Measurements from ENCODE around the gene RBP3. TPM values are rescaled to one million over a fixed set of nuclear protein-coding genes. Genes with fewer than 3 reads are reported as not detected.

The RBP3 gene
- total and polyA plus RNA-seq, 11 donors: not detected

DNA sequence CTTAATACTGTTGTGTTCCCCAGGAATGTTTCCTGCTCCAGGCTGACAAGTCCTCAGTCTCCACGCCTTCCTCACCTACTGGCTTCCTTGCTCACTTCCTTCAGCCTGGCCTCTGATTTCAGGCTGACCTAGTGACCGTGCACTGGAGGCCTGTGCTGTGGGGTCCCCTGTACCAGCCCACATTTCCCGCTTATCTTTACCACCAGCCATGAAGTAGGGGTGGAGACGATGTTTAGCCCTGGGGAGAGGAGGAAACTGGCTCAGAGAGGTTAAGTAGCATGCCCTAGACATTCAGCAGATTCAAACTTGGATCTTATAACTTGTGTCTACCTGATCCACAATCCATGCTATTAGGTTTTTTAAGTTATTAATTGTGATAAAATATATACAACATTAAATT is 40.7 kb downstream of the RBP3 start:
- WGBS, 4 donors: 76 to 84% (median 81%) methylated on average over 4 of the region's 4 CpGs
- H3K36me3 ChIP-seq: no peaks in the 10 kb centered on the region
- intact Hi-C loops (cut with DNase I): loop anchor here in 1 of 10 donors (10.0 kb wide), 1 partner anchor 1284 kb away; no protein-coding TSS in a partner anchor
- TF ChIP-seq, protein P1, sequence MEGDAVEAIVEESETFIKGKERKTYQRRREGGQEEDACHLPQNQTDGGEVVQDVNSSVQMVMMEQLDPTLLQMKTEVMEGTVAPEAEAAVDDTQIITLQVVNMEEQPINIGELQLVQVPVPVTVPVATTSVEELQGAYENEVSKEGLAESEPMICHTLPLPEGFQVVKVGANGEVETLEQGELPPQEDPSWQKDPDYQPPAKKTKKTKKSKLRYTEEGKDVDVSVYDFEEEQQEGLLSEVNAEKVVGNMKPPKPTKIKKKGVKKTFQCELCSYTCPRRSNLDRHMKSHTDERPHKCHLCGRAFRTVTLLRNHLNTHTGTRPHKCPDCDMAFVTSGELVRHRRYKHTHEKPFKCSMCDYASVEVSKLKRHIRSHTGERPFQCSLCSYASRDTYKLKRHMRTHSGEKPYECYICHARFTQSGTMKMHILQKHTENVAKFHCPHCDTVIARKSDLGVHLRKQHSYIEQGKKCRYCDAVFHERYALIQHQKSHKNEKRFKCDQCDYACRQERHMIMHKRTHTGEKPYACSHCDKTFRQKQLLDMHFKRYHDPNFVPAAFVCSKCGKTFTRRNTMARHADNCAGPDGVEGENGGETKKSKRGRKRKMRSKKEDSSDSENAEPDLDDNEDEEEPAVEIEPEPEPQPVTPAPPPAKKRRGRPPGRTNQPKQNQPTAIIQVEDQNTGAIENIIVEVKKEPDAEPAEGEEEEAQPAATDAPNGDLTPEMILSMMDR (IDR thresholded peaks at IDR 0.05): no peak
- TF ChIP-seq POLR2A (IDR thresholded peaks at IDR 0.05): no peak
- H3K4me3 ChIP-seq: no peak overlapping the region
- no peaks in the 10 kb centered on the region for H3K27me3 ChIP-seq
- ATAC-seq (no peak), DNase-seq (no peak)
- no peaks in the 10 kb centered on the region for H3K9me3 ChIP-seq
- no peak overlapping the region for H3K27ac ChIP-seq
- H3K4me1 ChIP-seq: peaks cover 0 to 11% (median 2%) of the 10 kb centered on the region in 12 donors

DNA sequence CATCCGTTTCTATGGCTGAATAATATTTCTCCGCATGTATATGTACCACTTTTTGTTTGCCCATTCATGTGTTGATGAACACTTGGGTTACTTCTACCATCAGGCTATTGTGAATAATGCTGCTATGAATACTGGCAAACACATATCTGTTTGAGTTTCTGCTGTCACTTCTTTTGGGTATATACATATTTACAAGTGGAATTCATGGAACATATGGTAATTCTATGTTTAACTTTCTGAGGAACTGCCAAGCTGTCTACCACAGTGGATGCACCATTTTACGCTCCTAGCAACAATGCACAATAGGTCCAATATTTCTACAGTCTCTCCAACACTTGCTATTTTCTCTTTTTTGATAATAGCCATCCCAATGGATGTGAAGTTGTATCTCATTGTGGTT is 41.5 kb downstream of the RBP3 start:
- TF ChIP-seq POLR2A (IDR thresholded peaks at IDR 0.05): no peak
- TF ChIP-seq, protein P1 (IDR thresholded peaks at IDR 0.05): no peak
- Histone ChIP-seq H3K4me3 (no peak overlapping the region), H3K36me3 (no peaks in the 10 kb centered on the region), H3K9me3 (no peaks in the 10 kb centered on the region), H3K27me3 (no peaks in the 10 kb centered on the region), H3K4me1 (peaks cover 0 to 5% (median 0%) of the 10 kb centered on the region in 12 donors), H3K27ac (no peak overlapping the region)
- ATAC-seq: no peak
- no peak for DNase-seq
- 92 to 94% (median 93%) methylated on average over 3 of the region's 3 CpGs for WGBS, 4 donors
- intact Hi-C loops (cut with DNase I): loop anchor here in 1 of 10 donors (10.0 kb wide), 1 partner anchor 1285 kb away; no protein-coding TSS in a partner anchor

DNA sequence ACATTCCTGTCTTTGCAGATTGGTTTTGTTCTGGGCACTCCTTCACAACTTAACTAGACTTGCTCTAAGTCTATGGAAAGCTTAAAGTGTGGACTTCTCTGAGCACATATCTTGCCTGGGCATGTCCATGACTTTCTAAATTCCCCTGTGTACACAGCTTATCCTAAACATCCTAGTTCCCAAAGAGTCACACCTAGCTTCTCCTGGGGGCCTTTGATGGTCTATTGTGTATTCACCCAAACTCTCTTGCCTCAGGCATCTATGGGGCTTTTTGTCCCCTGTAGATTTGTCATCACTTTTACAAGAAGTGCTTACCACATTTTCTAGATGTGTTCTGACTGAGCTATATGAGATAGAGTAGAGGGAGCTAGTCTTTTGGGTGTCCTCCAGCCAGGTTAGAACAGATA is 48.2 kb downstream of the RBP3 start:
- Histone ChIP-seq H3K4me1 (no peaks in the 10 kb centered on the region), H3K27me3 (peaks cover 0 to 3% (median 0%) of the 10 kb centered on the region in 9 donors), H3K36me3 (no peaks in the 10 kb centered on the region), H3K9me3 (no peaks in the 10 kb centered on the region), H3K27ac (no peak overlapping the region), H3K4me3 (no peak overlapping the region)
- TF ChIP-seq, protein P1 (IDR thresholded peaks at IDR 0.05): no peak
- no peak for TF ChIP-seq POLR2A (IDR thresholded peaks at IDR 0.05)
- no peak for DNase-seq
- no peak for ATAC-seq
- intact Hi-C loops (cut with DNase I): no loop called here

DNA sequence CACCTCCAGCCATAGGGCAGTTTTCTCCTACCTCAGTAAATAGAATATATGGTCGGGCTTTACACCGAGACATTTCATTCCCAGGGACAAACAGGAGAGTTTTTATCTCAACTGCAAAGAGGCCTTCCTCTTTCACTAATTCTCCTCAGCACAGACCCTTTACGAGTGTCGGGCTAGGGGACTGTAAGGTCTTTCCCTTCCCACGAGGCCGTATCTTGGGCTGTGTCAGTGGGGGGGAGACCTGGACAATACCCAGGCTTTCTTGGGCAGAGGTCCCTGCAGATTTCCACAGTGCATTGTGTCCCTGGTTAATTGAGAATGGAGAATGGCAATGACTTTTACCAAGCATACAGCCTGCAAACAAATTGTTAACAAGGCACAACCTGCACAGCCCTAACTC is 49.1 kb downstream of the RBP3 start:
- Histone ChIP-seq H3K27ac (no peak overlapping the region), H3K9me3 (no peaks in the 10 kb centered on the region), H3K36me3 (no peaks in the 10 kb centered on the region), H3K4me3 (no peak overlapping the region), H3K27me3 (peaks cover 0 to 3% (median 0%) of the 10 kb centered on the region in 9 donors), H3K4me1 (peaks cover 0 to 5% (median 0%) of the 10 kb centered on the region in 12 donors)
- WGBS, 4 donors: 65 to 80% (median 72%) methylated on average over 6 of the region's 6 CpGs
- ATAC-seq: no peak
- DNase-seq: no peak
- TF ChIP-seq, protein P1 (IDR thresholded peaks at IDR 0.05): no peak
- TF ChIP-seq POLR2A (IDR thresholded peaks at IDR 0.05): no peak
- intact Hi-C loops (cut with DNase I): no loop called here

All from heart left ventricle (tissue), 16 donors.